ENCODE results near the gene SLC35B2.
A peak's percentile ranks its signal among the peaks of the same experiment; 100 is the strongest.

Gene SLC35B2

GRCh38 chr6:44285552-44286284 lies 28.4 kb upstream of the SLC35B2 start:
- peak; percentile 42 for DNase-seq (ENCODE audit: low spot score)

- DNase-seq (ENCODE audit: low spot score): no peak
Observed at GRCh38 chr6:44284867-44285266, 27.5 kb upstream of the SLC35B2 start.

GRCh38 chr6:44284121-44284520 lies 26.8 kb upstream of the SLC35B2 start:
- DNase-seq (ENCODE audit: low spot score): no peak

- no peak for DNase-seq (ENCODE audit: low spot score)
Observed at GRCh38 chr6:44278774-44279697, 21.7 kb upstream of the SLC35B2 start.

- no peak for DNase-seq (ENCODE audit: low spot score)
Observed at GRCh38 chr6:44278315-44278714, 21.0 kb upstream of the SLC35B2 start.

- DNase-seq (ENCODE audit: low spot score): no peak
Observed at GRCh38 chr6:44277763-44278162, 20.4 kb upstream of the SLC35B2 start.

GRCh38 chr6:44276667-44277640 lies 19.6 kb upstream of the SLC35B2 start:
- DNase-seq (ENCODE audit: low spot score): no peak

GRCh38 chr6:44275749-44276648 lies 18.7 kb upstream of the SLC35B2 start:
- DNase-seq (ENCODE audit: low spot score): no peak

GRCh38 chr6:44275271-44275748 lies 18.0 kb upstream of the SLC35B2 start:
- no peak for DNase-seq (ENCODE audit: low spot score)

- DNase-seq (ENCODE audit: low spot score): no peak
Observed at GRCh38 chr6:44273617-44274016, 16.3 kb upstream of the SLC35B2 start.

- DNase-seq (ENCODE audit: low spot score): no peak
Observed at GRCh38 chr6:44272999-44273566, 15.8 kb upstream of the SLC35B2 start.

- no peak for DNase-seq (ENCODE audit: low spot score)
Observed at GRCh38 chr6:44272529-44272928, 15.2 kb upstream of the SLC35B2 start.

- no peak for DNase-seq (ENCODE audit: low spot score)
Observed at GRCh38 chr6:44271914-44272313, 14.6 kb upstream of the SLC35B2 start.

- no peak for DNase-seq (ENCODE audit: low spot score)
Observed at GRCh38 chr6:44271406-44271723, 14.0 kb upstream of the SLC35B2 start.

GRCh38 chr6:44270526-44271405 lies 13.4 kb upstream of the SLC35B2 start:
- DNase-seq (ENCODE audit: low spot score): no peak

GRCh38 chr6:44269921-44270525 lies 12.7 kb upstream of the SLC35B2 start, which contains the start of gene TMEM151B:
Gene TMEM151B (plus strand): TSS chr6:44270450. CDS start chr6:44270743, 293 bp downstream.
- no peak for DNase-seq (ENCODE audit: low spot score)

GRCh38 chr6:44269178-44269920 lies 12.0 kb upstream of the SLC35B2 start:
- DNase-seq (ENCODE audit: low spot score): no peak

GRCh38 chr6:44268095-44268628 lies 10.8 kb upstream of the SLC35B2 start:
- peak; percentile 69 for DNase-seq (ENCODE audit: low spot score)

All from COLO829 (cell line).